Neural cell (in vitro differentiated cells): ENCODE results near the gene CDC42EP5. TPM values are rescaled to one million over a fixed set of nuclear protein-coding genes. Genes with fewer than 3 reads are reported as not detected.

ENCODE experiments used
- H2AFZ ChIP-seq: fragments of 200-600, 300-800 bp; sonication (generic), shearing (Covaris generic); 2 replicates; pipeline ENCODE4 v1.6.0; 2014; ENCODE audit warnings: low read depth, mild to moderate bottlenecking, antibody characterized with exemption, low read length, moderate library complexity
- H3F3A ChIP-seq: fragments of 200-600 bp; shearing (Covaris generic); 2 replicates; pipeline ENCODE4 v1.6.1; 2016; ENCODE audit warnings: mild to moderate bottlenecking, moderate library complexity, mixed read lengths, antibody characterized with exemption, low read length; ENCODE audit not compliant: insufficient read depth, poor library complexity, severe bottlenecking
- H3K27ac ChIP-seq: fragments of 200-600, 300-800 bp; sonication (generic), shearing (Covaris generic); 2 replicates; pipeline ENCODE4 v1.5.1; 2014; ENCODE audit warnings: mild to moderate bottlenecking, low read length, moderate library complexity
- H3K27me3 ChIP-seq: fragments of 300-800, 200-600 bp; sonication (generic), shearing (Covaris generic); 2 replicates; pipeline ENCODE4 v1.6.0; 2014; ENCODE audit warnings: mild to moderate bottlenecking, low read depth, low read length, moderate library complexity; ENCODE audit not compliant: insufficient read depth
- H3K36me3 ChIP-seq: fragments of 300-800, 200-600 bp; sonication (generic), shearing (Covaris generic); 2 replicates; pipeline ENCODE4 v1.5.1; 2014; ENCODE audit warnings: mild to moderate bottlenecking, antibody characterized with exemption, low read length, moderate library complexity; ENCODE audit not compliant: insufficient read depth
- H3K4me2 ChIP-seq: fragments of 300-800, 200-600 bp; sonication (generic), shearing (Covaris generic); 2 replicates; pipeline ENCODE4 v1.6.0; 2014; ENCODE audit warnings: mild to moderate bottlenecking, low read length
- H3K4me3 ChIP-seq: fragments of 300-800, 200-600 bp; sonication (generic), shearing (Covaris generic); 2 replicates; pipeline ENCODE4 v1.5.1; 2014; ENCODE audit warnings: mild to moderate bottlenecking, low read length, moderate library complexity
- H3K79me2 ChIP-seq: fragments of 200-600 bp; shearing (Covaris generic); replicated peaks from 2 replicates; pipeline ENCODE4 v1.6.0; 2014; ENCODE audit warnings: mild to moderate bottlenecking, low read length, moderate library complexity; ENCODE audit not compliant: insufficient read depth
- H3K9ac ChIP-seq: fragments of 300-800, 200-600 bp; sonication (generic), shearing (Covaris generic); 2 replicates; pipeline ENCODE4 v1.6.1; 2016; ENCODE audit warnings: mild to moderate bottlenecking, low read length, mixed read lengths
- H3K9me2 ChIP-seq: fragments of 200-600 bp; shearing (Covaris generic); 2 replicates; pipeline ENCODE4 v1.6.1; 2016; ENCODE audit warnings: mild to moderate bottlenecking, low read length, mixed read lengths; ENCODE audit not compliant: insufficient read depth
- H3K9me3 ChIP-seq: fragments of 200-600, 300-800 bp; sonication (generic), shearing (Covaris generic); 2 replicates; pipeline ENCODE4 v1.6.1; 2016; ENCODE audit warnings: mild to moderate bottlenecking, mixed run types, low read length, moderate library complexity, mixed read lengths
- H4K20me1 ChIP-seq: fragments of 200-600 bp; shearing (Covaris generic); 2 replicates; pipeline ENCODE4 v1.6.1; 2016; ENCODE audit warnings: mild to moderate bottlenecking, mixed run types; ENCODE audit not compliant: insufficient read depth
- CTCF ChIP-seq: fragments of 450-650 bp; IDR thresholded peaks from 2 replicates; pipeline ENCODE4 v1.5.1; 2014; ENCODE audit warnings: antibody characterized with exemption, mild to moderate bottlenecking, moderate library complexity; ENCODE audit not compliant: poor library complexity, severe bottlenecking
- EP300 ChIP-seq: fragments of 450-650 bp; conservative IDR thresholded peaks from 2 replicates; pipeline ENCODE4 v1.6.1; 2014; ENCODE audit warnings: antibody characterized with exemption, mild to moderate bottlenecking, moderate library complexity; ENCODE audit not compliant: poor library complexity, severe bottlenecking
- EZH2 ChIP-seq: fragments of 200-600, 300-800 bp; shearing (Covaris generic), sonication (generic); IDR thresholded peaks from 2 replicates; pipeline ENCODE4 v1.6.1; 2014; ENCODE audit warnings: antibody characterized with exemption, low read length, borderline replicate concordance, mild to moderate bottlenecking; ENCODE audit not compliant: insufficient read depth, poor library complexity, severe bottlenecking
- MXI1 ChIP-seq: fragments of 450-650 bp; conservative IDR thresholded peaks from 2 replicates; pipeline ENCODE4 v1.6.1; 2014; ENCODE audit warnings: antibody characterized with exemption, mild to moderate bottlenecking; ENCODE audit not compliant: poor library complexity, severe bottlenecking
- POLR2AphosphoS5 ChIP-seq: IDR thresholded peaks from 2 replicates; pipeline ENCODE4 v1.6.1; 2012
- RAD21 ChIP-seq: fragments of 450-650 bp; conservative IDR thresholded peaks from 2 replicates; pipeline ENCODE4 v1.6.1; 2014; ENCODE audit warnings: antibody characterized with exemption, mild to moderate bottlenecking, moderate library complexity
- SMC3 ChIP-seq: fragments of 450-650 bp; conservative IDR thresholded peaks from 2 replicates; pipeline ENCODE4 v1.6.1; 2014; ENCODE audit warnings: antibody characterized with exemption, mild to moderate bottlenecking, moderate library complexity; ENCODE audit not compliant: poor library complexity
- TAF1 ChIP-seq: IDR thresholded peaks from 2 replicates; pipeline ENCODE4 v1.6.1; 2012; ENCODE audit warnings: low read depth
- polyA plus RNA-seq: library from polyadenylated mRNA; depleted of rRNA; stranded (reverse); fragments of >200 nt; gene quantifications from 2 replicates; pipeline ENCODE4 v1.2.3, GENCODE V29; 2014
- TF ChIP-seq, protein P1 (sequence below): IDR thresholded peaks from 2 replicates; pipeline ENCODE4 v1.6.1; 2012; ENCODE audit warnings: borderline replicate concordance

The CDC42EP5 gene
- polyA plus RNA-seq, 1 donor from 2014 or later: not detected

- Histone ChIP-seq H4K20me1 (peaks cover 12% of the 10 kb centered on the region), H3K9ac (peak overlapping the region; percentile 91), H3K27ac (peak overlapping the region; percentile 95), H2AFZ (no peak overlapping the region), H3K4me3 (peak overlapping the region; percentile 81), H3K4me2 (peak overlapping the region; percentile 84), H3K9me2 (no peaks in the 10 kb centered on the region), H3K79me2 (peaks cover 47% of the 10 kb centered on the region), H3K9me3 (no peaks in the 10 kb centered on the region), H3K36me3 (peaks cover 10% of the 10 kb centered on the region), H3K27me3 (no peaks in the 10 kb centered on the region), H3F3A (no peaks in the 10 kb centered on the region)
- TF ChIP-seq SMC3: no peak
- no peak for TF ChIP-seq MXI1
- no peak for TF ChIP-seq POLR2AphosphoS5
- TF ChIP-seq EZH2: no peak
Observed at GRCh38 chr19:54449701-54450069, 23.4 kb downstream of the CDC42EP5 start.

- H4K20me1 ChIP-seq: peaks cover 12% of the 10 kb centered on the region
- H3K36me3 ChIP-seq: peaks cover 10% of the 10 kb centered on the region
- H3K27ac ChIP-seq: peak within 1 kb of the TSS; percentile 95
- TF ChIP-seq RAD21 (peak; percentile 40), TAF1 (peak; percentile 64), POLR2AphosphoS5 (peak; percentile 100), MXI1 (peak; percentile 85), CTCF (no peak), EP300 (peak; percentile 90), SMC3 (peak; percentile 31), EZH2 (no peak)
- TF ChIP-seq, protein P1, sequence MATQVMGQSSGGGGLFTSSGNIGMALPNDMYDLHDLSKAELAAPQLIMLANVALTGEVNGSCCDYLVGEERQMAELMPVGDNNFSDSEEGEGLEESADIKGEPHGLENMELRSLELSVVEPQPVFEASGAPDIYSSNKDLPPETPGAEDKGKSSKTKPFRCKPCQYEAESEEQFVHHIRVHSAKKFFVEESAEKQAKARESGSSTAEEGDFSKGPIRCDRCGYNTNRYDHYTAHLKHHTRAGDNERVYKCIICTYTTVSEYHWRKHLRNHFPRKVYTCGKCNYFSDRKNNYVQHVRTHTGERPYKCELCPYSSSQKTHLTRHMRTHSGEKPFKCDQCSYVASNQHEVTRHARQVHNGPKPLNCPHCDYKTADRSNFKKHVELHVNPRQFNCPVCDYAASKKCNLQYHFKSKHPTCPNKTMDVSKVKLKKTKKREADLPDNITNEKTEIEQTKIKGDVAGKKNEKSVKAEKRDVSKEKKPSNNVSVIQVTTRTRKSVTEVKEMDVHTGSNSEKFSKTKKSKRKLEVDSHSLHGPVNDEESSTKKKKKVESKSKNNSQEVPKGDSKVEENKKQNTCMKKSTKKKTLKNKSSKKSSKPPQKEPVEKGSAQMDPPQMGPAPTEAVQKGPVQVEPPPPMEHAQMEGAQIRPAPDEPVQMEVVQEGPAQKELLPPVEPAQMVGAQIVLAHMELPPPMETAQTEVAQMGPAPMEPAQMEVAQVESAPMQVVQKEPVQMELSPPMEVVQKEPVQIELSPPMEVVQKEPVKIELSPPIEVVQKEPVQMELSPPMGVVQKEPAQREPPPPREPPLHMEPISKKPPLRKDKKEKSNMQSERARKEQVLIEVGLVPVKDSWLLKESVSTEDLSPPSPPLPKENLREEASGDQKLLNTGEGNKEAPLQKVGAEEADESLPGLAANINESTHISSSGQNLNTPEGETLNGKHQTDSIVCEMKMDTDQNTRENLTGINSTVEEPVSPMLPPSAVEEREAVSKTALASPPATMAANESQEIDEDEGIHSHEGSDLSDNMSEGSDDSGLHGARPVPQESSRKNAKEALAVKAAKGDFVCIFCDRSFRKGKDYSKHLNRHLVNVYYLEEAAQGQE: peak; percentile 83
- peak within 1 kb of the TSS; percentile 88 for H3K4me2 ChIP-seq
- H3K4me3 ChIP-seq: peak within 1 kb of the TSS; percentile 81
- H3K9me3 ChIP-seq: no peaks in the 10 kb centered on the region
- H3F3A ChIP-seq: no peaks in the 10 kb centered on the region
- H3K79me2 ChIP-seq: peaks cover 47% of the 10 kb centered on the region
- H2AFZ ChIP-seq: peak within 1 kb of the TSS; percentile 61
- H3K9me2 ChIP-seq: no peaks in the 10 kb centered on the region
- peak within 1 kb of the TSS; percentile 91 for H3K9ac ChIP-seq
- no peaks in the 10 kb centered on the region for H3K27me3 ChIP-seq
Observed at GRCh38 chr19:54448774-54449700, 24.1 kb downstream of the CDC42EP5 start, which contains the start of gene LENG8. Gene LENG8, plus strand, starts transcription at chr19:54449199. Its CDS starts 2,146 bp downstream, at chr19:54451345.
